ENCODE results near the gene PIANP.

Gene PIANP

DNA sequence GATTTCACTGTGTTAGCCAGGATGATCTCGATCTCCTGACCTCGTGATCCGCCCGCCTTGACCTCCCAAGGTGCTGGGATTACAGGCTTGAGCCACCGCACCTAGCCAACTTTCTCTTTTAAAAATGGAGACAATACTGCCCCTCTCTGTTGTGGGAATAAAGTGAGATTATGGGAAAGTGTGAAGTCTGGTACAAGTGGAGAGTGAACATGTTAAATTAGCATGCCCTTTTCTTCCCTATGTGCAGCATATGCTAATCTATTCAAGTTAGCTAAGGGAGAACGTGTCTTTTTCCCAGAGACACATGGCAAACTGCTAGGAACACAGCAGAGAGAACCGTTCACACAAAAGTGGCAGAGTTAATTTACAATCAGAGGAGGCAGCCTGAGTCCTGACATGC, 24.7 kb upstream of the PIANP start:
- peak overlapping the region; percentile 62; the same call in 1 of the 2 replicates for H3K9ac ChIP-seq (ENCODE audit: low read depth, low read length)
- DNase-seq (no peak), ATAC-seq (ENCODE audit: insufficient read depth, low read depth) (no peak)
- no peaks in the 10 kb centered on the region for H4K20me1 ChIP-seq (ENCODE audit: insufficient read depth, low read length)
- H3K27ac ChIP-seq (ENCODE audit: low read length), result no peak overlapping the region
- no peaks in the 10 kb centered on the region for H3K9me3 ChIP-seq (ENCODE audit: insufficient read depth, low read length, severe bottlenecking)
- peaks cover 29% of the 10 kb centered on the region for H3K36me3 ChIP-seq (ENCODE audit: insufficient read depth, low read length)
- peaks cover 29% of the 10 kb centered on the region for H3K4me1 ChIP-seq (ENCODE audit: insufficient read depth, low read length)
- H2AFZ ChIP-seq (ENCODE audit: low read depth, low read length), result no peak overlapping the region
- H3K4me3 ChIP-seq (ENCODE audit: low read depth in 1 of 2, low read length in 2 of 2), result peak overlapping the region in 1 of 2 experiments; percentile 69; a peak in 2 of 4 replicates
- H3K27me3 ChIP-seq (ENCODE audit: insufficient read depth, low read length, poor library complexity), result no peaks in the 10 kb centered on the region
- no peak for TF ChIP-seq EZH2 (IDR thresholded peaks at IDR 0.05; ENCODE audit: borderline replicate concordance, low read depth, low read length, severe bottlenecking)
- TF ChIP-seq, protein P1, sequence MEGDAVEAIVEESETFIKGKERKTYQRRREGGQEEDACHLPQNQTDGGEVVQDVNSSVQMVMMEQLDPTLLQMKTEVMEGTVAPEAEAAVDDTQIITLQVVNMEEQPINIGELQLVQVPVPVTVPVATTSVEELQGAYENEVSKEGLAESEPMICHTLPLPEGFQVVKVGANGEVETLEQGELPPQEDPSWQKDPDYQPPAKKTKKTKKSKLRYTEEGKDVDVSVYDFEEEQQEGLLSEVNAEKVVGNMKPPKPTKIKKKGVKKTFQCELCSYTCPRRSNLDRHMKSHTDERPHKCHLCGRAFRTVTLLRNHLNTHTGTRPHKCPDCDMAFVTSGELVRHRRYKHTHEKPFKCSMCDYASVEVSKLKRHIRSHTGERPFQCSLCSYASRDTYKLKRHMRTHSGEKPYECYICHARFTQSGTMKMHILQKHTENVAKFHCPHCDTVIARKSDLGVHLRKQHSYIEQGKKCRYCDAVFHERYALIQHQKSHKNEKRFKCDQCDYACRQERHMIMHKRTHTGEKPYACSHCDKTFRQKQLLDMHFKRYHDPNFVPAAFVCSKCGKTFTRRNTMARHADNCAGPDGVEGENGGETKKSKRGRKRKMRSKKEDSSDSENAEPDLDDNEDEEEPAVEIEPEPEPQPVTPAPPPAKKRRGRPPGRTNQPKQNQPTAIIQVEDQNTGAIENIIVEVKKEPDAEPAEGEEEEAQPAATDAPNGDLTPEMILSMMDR (IDR thresholded peaks at IDR 0.05; ENCODE audit: borderline replicate concordance, extremely low read depth, low read length, poor library complexity, severe bottlenecking), result no peak
- H3K79me2 ChIP-seq (ENCODE audit: insufficient read depth, low read length), result peaks cover 14% of the 10 kb centered on the region
- H3K4me2 ChIP-seq (ENCODE audit: insufficient read depth, low read length), result peak overlapping the region; percentile 90

DNA sequence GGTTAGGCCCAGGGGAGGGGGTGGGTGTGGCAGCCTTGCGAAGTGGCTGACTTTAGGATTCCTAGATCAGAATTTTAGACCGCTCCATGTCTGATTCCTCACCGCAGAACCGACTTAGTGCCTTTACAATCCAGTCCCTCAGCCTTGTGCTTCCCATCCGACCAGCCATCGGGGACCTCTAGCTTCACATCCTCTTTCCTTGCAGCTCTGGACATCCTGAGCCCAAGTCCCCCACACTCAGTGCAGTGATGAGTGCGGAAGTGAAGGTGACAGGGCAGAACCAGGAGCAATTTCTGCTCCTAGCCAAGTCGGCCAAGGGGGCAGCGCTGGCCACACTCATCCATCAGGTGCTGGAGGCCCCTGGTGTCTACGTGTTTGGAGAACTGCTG, 23.8 kb upstream of the PIANP start:
- Histone ChIP-seq H3K4me1 (ENCODE audit: insufficient read depth, low read length) (peaks cover 29% of the 10 kb centered on the region), H3K4me3 (ENCODE audit: low read depth in 1 of 2, low read length in 2 of 2) (peak overlapping the region; percentile 30 to 69; a peak in 3 of 4 replicates), H2AFZ (ENCODE audit: low read depth, low read length) (peak overlapping the region; percentile 85), H3K27ac (ENCODE audit: low read length) (peak overlapping the region; percentile 77), H4K20me1 (ENCODE audit: insufficient read depth, low read length) (no peaks in the 10 kb centered on the region), H3K79me2 (ENCODE audit: insufficient read depth, low read length) (peaks cover 14% of the 10 kb centered on the region), H3K9ac (ENCODE audit: low read depth, low read length) (peak overlapping the region; percentile 62), H3K9me3 (ENCODE audit: insufficient read depth, low read length, severe bottlenecking) (no peaks in the 10 kb centered on the region), H3K36me3 (ENCODE audit: insufficient read depth, low read length) (peaks cover 20% of the 10 kb centered on the region), H3K27me3 (ENCODE audit: insufficient read depth, low read length, poor library complexity) (no peaks in the 10 kb centered on the region), H3K4me2 (ENCODE audit: insufficient read depth, low read length) (peak overlapping the region; percentile 90)
- ATAC-seq (ENCODE audit: insufficient read depth, low read depth) (peak; percentile 25), DNase-seq (peak; percentile 48)
- TF ChIP-seq, protein P1 (IDR thresholded peaks at IDR 0.05; ENCODE audit: borderline replicate concordance, extremely low read depth, low read length, poor library complexity, severe bottlenecking), result no peak
- no peak for TF ChIP-seq EZH2 (IDR thresholded peaks at IDR 0.05; ENCODE audit: borderline replicate concordance, low read depth, low read length, severe bottlenecking)

DNA sequence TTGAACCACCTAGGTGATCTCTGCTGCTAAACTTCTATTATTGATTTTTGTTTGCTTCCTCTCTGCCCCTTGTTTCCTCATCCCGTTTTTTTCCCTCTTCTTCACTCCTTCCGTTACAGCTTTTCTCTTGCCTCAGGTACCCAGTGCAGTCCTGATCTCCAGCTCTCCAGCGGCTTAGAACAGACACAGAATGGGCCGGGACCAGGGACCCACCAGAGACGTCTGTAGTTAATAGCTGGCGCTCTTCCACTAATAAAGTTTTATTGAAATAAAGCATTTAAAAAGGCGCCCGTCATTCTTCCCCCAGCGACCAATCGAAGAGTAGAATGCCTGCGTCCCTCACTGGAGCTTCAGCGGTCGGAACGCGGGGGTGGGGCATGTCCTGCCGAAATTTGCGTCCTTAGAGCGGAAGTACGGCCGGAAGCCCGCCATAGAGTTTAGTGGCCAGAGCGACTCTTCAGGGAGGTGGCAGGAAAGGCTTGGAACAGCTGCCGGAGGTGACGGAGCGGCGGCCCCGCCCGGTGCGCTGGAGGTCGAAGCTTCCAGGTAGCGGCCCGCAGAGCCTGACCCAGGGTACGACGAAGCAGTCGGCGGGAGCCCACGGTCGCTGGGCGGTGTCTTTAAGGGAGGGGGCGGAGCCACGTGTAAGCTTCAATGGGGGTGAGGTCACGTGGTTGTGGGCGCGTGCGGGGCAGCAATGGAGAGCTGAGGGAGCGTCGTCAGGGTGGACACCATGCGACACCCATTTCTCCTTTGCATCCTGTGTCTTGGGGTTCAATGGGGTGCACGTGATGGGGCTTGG, 23.2 kb upstream of the PIANP start, which contains the start of gene COPS7A:
Gene COPS7A, plus strand, starts transcription at position 440 of the 802 bp plus-strand sequence. CDS start 611 bp downstream, outside the sequence.
- peak; percentile 94 for ATAC-seq (ENCODE audit: insufficient read depth, low read depth)
- Histone ChIP-seq H3K27me3 (ENCODE audit: insufficient read depth, low read length, poor library complexity) (no peaks in the 10 kb centered on the region), H3K27ac (ENCODE audit: low read length) (peak within 1 kb of the TSS; percentile 77), H3K9ac (ENCODE audit: low read depth, low read length) (peak within 1 kb of the TSS; percentile 62), H3K79me2 (ENCODE audit: insufficient read depth, low read length) (peaks cover 14% of the 10 kb centered on the region), H2AFZ (ENCODE audit: low read depth, low read length) (peak within 1 kb of the TSS; percentile 85), H3K9me3 (ENCODE audit: insufficient read depth, low read length, severe bottlenecking) (no peaks in the 10 kb centered on the region), H3K36me3 (ENCODE audit: insufficient read depth, low read length) (peaks cover 14% of the 10 kb centered on the region), H4K20me1 (ENCODE audit: insufficient read depth, low read length) (no peaks in the 10 kb centered on the region), H3K4me3 (ENCODE audit: low read depth in 1 of 2, low read length in 2 of 2) (peak within 1 kb of the TSS; percentile 30 to 69; a peak in 3 of 4 replicates), H3K4me2 (ENCODE audit: insufficient read depth, low read length) (peak within 1 kb of the TSS; percentile 90), H3K4me1 (ENCODE audit: insufficient read depth, low read length) (peaks cover 29% of the 10 kb centered on the region)
- peak; percentile 98 for DNase-seq
- TF ChIP-seq, protein P1 (IDR thresholded peaks at IDR 0.05; ENCODE audit: borderline replicate concordance, extremely low read depth, low read length, poor library complexity, severe bottlenecking), result no peak
- TF ChIP-seq EZH2 (IDR thresholded peaks at IDR 0.05; ENCODE audit: borderline replicate concordance, low read depth, low read length, severe bottlenecking), result no peak
